Spleen (tissue), 11 donors: ENCODE results near the gene SBNO1. TPM values are rescaled to one million over a fixed set of nuclear protein-coding genes. Genes with fewer than 3 reads are reported as not detected.
A peak's percentile ranks its signal among the peaks of the same experiment; 100 is the strongest.
"Not testable (repeated sequence)": the region's sequence is repeated elsewhere in the genome, so short reads cannot be mapped to it uniquely, and the experiment has no call there.

Source experiments
- DNase-seq: peaks from one replicate; pipeline ENCODE4 v3.0.0-alpha.2; 2020
- H3K27ac ChIP-seq, 8 donors: fragments of 200-600 bp; sonication (generic) in 7 of 8; 1 replicate in 4 of 8; 2 replicates in 4 of 8; pipeline versions ENCODE4 v1.5.0 to v1.8.0; 2016 to 2021; ENCODE audit warnings: inconsistent platforms in 4 of 8, mild to moderate bottlenecking in 4 of 8, moderate library complexity in 1 of 8
- H3K27me3 ChIP-seq, 7 donors: fragments of 200-600 bp; sonication (generic) in 6 of 7; replicated peaks in 1 of 7; 1 replicate in 4 of 7; 2 replicates in 3 of 7; pipeline versions ENCODE4 v1.5.0 to v1.8.0; 2016 to 2021; ENCODE audit warnings: inconsistent platforms in 3 of 7, mild to moderate bottlenecking in 1 of 7
- H3K36me3 ChIP-seq, 6 donors: fragments of 200-600 bp; sonication (generic) in 5 of 6; 1 replicate in 4 of 6; 2 replicates in 2 of 6; pipeline versions ENCODE4 v1.5.0 to v1.8.0; 2016 to 2021; ENCODE audit warnings: inconsistent platforms in 2 of 6
- H3K4me1 ChIP-seq, 6 donors: fragments of 200-600 bp; sonication (generic) in 5 of 6; 1 replicate in 3 of 6; 2 replicates in 3 of 6; pipeline versions ENCODE4 v1.5.0 to v1.8.0; 2016 to 2021; ENCODE audit warnings: inconsistent platforms in 3 of 6
- H3K4me3 ChIP-seq, 8 donors: fragments of 200-600 bp; sonication (generic) in 7 of 8; 1 replicate in 4 of 8; 2 replicates in 4 of 8; pipeline versions ENCODE4 v1.5.0 to v1.8.0; 2016 to 2021; ENCODE audit warnings: inconsistent platforms in 4 of 8, mild to moderate bottlenecking in 4 of 8, moderate library complexity in 2 of 8
- H3K9me3 ChIP-seq, 8 donors: fragments of 200-600 bp; sonication (generic) in 7 of 8; 1 replicate in 4 of 8; 2 replicates in 4 of 8; pipeline versions ENCODE4 v1.5.0 to v1.8.0; 2016 to 2021; ENCODE audit warnings: inconsistent platforms in 4 of 8
- CTCF ChIP-seq, 11 experiments: fragments of 200-600 bp in 7 of 11; fragments of 450-650 bp in 4 of 11; sonication (generic) in 4 of 11; IDR thresholded peaks in 8 of 11; conservative IDR thresholded peaks in 3 of 11; 1 replicate in 7 of 11; 2 replicates in 4 of 11; pipeline versions ENCODE4 v1.4.0 to v1.8.0; 2016 to 2021; ENCODE audit warnings: antibody characterized with exemption in 11 of 11, inconsistent platforms in 4 of 11, mild to moderate bottlenecking in 1 of 11
- POLR2A ChIP-seq, 3 donors: fragments of 450-650 bp; IDR thresholded peaks; one replicate each; pipeline ENCODE4 v1.5.1; 2017; ENCODE audit warnings: antibody characterized with exemption in 3 of 3, mild to moderate bottlenecking in 1 of 3
- POLR2AphosphoS5 ChIP-seq, 3 donors: sonication (generic); formaldehyde crosslinking; IDR thresholded peaks; one replicate each; pipeline ENCODE4 v1.5.1; 2017; ENCODE audit warnings: antibody characterized with exemption in 3 of 3
- WGBS, 5 donors: extraction: QIAGEN DNeasy Blood & Tissue Kit in 3 of 5; methylation state at CpG; one replicate each; pipeline versions ENCODE4 v1.1.5 to v1.1.7; 2013 to 2018; 5-methylcytosine and 5-hydroxymethylcytosine counted together
- intact Hi-C: fragments of 100-400 bp; cut with DNase I; formaldehyde crosslinking; loops from one replicate; pipeline ENCODE4 v1.15.0; 2023; ENCODE audit warnings: low total_unique reads
- polyA plus RNA-seq, 3 donors: library from polyadenylated mRNA; stranded (reverse); fragments of 200-250 nt; gene quantifications; one replicate each; pipeline ENCODE4 v1.2.1, GENCODE V29; 2013
- total RNA-seq, 7 donors: library from RNA; depleted of rRNA in 3 of 7; stranded (reverse); fragments of >200 nt in 3 of 7; fragmentation: NEBNext Ultra II Directional in 4 of 7; extraction: Animal tissue kit (Norgen Biotek cat#: 25700) in 4 of 7; gene quantifications; one replicate each; pipeline versions ENCODE4 v1.1.0 to v1.2.1, GENCODE V29; 2016 to 2021
- donor health status: healthy with polysubstance abuse.
- donor health status: DM: no; HTN: no; CAD: no; lungs with moderate emphysema.
- donor health status: DM: no; HTN: no; CAD: no.
- donor health status: Bipolar disorder and iron deficiency.
- donor health status: healthy.
- donor health status: DM: no; HTN: no; CAD: no.
- donor health status: DM: yes; HTN: yes; CAD: no.

Gene SBNO1
- total and polyA plus RNA-seq, 10 donors, result 4.1 to 35.0 (median 28.9) TPM

DNA sequence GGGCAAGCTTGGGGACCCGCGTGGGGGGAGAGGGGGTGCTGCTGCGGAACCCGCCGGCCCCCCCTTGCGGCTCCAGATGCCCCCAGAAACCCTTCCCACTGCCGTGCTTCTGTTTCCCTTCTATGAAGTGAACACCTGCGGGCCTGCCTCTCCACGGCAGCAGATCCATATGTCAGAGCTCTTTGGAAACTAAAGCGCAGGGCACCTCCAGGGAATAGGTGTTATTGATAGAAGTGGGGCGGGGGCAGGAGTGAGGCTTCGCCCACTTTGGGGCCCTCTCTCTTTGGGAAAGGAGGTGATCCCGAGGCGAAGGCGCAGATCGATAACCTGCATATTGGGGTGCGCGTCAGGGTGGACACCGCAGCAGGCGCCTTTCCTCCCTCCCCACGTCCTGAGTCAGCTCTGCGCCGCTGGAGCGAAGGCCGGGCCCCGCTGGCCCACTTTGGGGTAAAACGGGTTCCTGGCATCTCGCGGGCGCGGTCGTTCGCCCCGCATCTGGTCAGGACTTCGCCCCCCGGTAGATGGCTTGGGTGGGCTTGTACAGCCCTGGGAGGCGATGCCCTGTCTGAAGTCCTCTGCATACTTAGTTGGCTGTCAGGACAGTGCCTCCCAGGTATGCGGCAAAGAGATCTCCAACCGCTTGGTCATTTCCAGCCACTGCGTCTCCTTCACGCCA, 19.8 kb upstream of the SBNO1 start:
- peak; percentile 88 for DNase-seq
- WGBS, 5 donors, result 3 to 5% (median 3%) methylated on average over 21 to 41 of the region's 41 CpGs
- H3K36me3 ChIP-seq, result no peaks in the 10 kb centered on the region
- no peaks in the 10 kb centered on the region for H3K9me3 ChIP-seq
- H3K4me1 ChIP-seq, result peaks cover 9 to 50% (median 36%) of the 10 kb centered on the region in 6 donors
- H3K27me3 ChIP-seq, result no peaks in the 10 kb centered on the region
- TF ChIP-seq POLR2AphosphoS5 (IDR thresholded peaks at IDR 0.05) (no peak), CTCF (IDR thresholded peaks at IDR 0.05 in 8 of 11, conservative IDR thresholded peaks at IDR 0.05 in 3 of 11) (no peak)
- intact Hi-C loops, result no loop called here
- peak overlapping the region; percentile 70 to 98 (median 86) for H3K4me3 ChIP-seq
- peak overlapping the region; percentile 27 to 91 (median 82) for H3K27ac ChIP-seq

DNA sequence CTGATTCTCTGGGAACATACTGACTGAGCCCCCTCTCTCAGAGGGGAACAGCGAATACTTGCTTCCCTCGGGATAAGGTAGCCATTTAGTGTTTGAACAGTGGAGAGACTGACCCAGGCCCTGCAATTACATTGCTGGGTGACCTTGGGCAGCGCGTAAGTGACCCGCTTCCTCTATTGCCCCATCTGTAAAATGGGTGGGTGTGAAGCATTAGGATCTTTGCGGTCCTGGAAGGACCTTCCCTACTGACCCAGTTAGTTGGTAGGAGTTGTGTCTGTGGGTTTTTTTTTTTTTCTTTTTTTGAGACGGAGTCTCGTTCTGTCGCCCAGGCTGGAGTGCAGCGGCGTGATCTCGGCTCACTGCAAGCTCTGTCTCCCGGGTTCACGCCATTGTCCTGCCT, 18.0 kb upstream of the SBNO1 start:
- H3K27me3 ChIP-seq, result no peaks in the 10 kb centered on the region
- no peak for DNase-seq
- peaks cover 5 to 42% (median 28%) of the 10 kb centered on the region in 6 donors for H3K4me1 ChIP-seq
- no peak overlapping the region for H3K4me3 ChIP-seq
- WGBS, 5 donors, result 91 to 98% (median 94%) methylated on average over 11 to 14 of the region's 14 CpGs
- intact Hi-C loops, result no loop called here
- no peaks in the 10 kb centered on the region for H3K36me3 ChIP-seq
- no peaks in the 10 kb centered on the region for H3K9me3 ChIP-seq
- H3K27ac ChIP-seq, result peak overlapping the region in 1 of 8 donors; percentile 13
- no peak for TF ChIP-seq CTCF (IDR thresholded peaks at IDR 0.05 in 8 of 11, conservative IDR thresholded peaks at IDR 0.05 in 3 of 11)
- no peak for TF ChIP-seq POLR2AphosphoS5 (IDR thresholded peaks at IDR 0.05)
- no peak for TF ChIP-seq POLR2A (IDR thresholded peaks at IDR 0.05)

DNA sequence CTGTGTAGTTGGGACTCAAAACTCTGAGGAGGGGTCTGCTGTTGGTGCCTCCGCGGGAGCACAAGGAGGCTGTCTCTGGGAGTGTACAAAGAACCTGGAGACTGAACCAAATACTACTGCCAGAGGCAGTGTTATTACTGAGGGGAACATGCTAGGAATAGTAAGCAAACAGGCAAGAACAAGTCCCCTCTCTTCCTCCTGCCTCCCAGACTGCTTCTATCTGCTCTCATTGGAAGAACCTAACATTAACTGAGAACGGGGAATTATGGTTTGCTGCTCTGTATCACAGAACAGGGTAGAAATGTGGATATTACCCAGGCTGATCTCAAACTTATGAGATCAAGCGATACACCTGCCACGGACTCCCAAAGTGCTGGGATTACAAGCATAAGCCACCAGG, 14.7 kb upstream of the SBNO1 start:
- peaks cover 0 to 15% (median 8%) of the 10 kb centered on the region in 6 donors for H3K4me1 ChIP-seq
- H3K27ac ChIP-seq, result no peak overlapping the region
- intact Hi-C loops, result no loop called here
- no peaks in the 10 kb centered on the region for H3K27me3 ChIP-seq
- no peak for DNase-seq
- TF ChIP-seq POLR2A (IDR thresholded peaks at IDR 0.05), result no peak
- no peak for TF ChIP-seq CTCF (IDR thresholded peaks at IDR 0.05 in 8 of 11, conservative IDR thresholded peaks at IDR 0.05 in 3 of 11)
- TF ChIP-seq POLR2AphosphoS5 (IDR thresholded peaks at IDR 0.05), result no peak
- WGBS, 5 donors, result 91 to 94% (median 93%) methylated on average over 5 of the region's 5 CpGs
- no peaks in the 10 kb centered on the region for H3K9me3 ChIP-seq
- no peaks in the 10 kb centered on the region for H3K36me3 ChIP-seq
- H3K4me3 ChIP-seq, result no peak overlapping the region

- H3K27me3 ChIP-seq, H3K4me1 ChIP-seq, H3K9me3 ChIP-seq, H3K27ac ChIP-seq, intact Hi-C loops, DNase-seq, H3K4me3 ChIP-seq, H3K36me3 ChIP-seq: not testable (repeated sequence)
- 80 to 91% (median 84%) methylated on average over 5 of the region's 5 CpGs for WGBS, 5 donors
Measured at GRCh38 chr12:123372415-123372814, 7.8 kb upstream of the SBNO1 start.

DNA sequence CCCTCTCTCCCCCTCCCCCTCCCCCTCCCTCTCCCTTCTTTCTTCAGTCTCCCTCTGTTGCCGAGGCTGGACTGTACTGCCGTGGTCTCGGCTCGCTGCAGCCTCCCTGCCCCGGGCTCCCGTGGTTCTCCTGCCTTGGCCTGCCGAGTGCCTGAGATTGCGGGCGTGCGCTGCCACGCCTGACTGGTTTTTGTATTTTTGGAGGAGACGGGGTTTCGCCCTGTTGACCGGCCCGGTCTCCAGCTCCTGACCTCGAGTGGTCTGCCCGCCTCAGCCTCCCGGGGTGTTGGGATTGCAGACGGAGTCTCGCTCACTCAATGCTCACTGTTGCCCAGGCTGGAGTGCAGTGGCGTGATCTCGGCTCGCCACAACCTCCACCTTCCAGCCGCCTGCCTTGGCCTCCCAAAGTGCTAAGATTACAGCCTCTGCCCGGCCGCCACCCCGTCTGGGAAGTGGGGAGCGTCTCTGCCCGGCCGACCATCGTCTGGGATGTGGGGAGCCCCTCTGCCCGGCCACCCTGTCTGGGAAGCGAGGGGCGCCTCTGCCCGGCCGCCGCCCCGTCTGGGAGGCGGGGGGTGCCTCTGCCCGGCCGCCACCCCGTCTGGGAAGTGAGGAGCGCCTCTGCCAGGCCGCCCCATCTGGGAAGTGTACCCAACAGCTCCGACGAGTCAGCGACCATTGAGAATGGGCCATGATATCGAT, 7.2 kb upstream of the SBNO1 start:
- H3K4me3 ChIP-seq, H3K36me3 ChIP-seq, H3K27me3 ChIP-seq, H3K9me3 ChIP-seq, H3K4me1 ChIP-seq, H3K27ac ChIP-seq, intact Hi-C loops: not testable (repeated sequence)
- 92 to 96% (median 94%) methylated on average over 41 to 48 of the region's 48 CpGs for WGBS, 5 donors
- peak; percentile 50 for DNase-seq
